OCI-LY1 (cell line): Measurements from ENCODE around the gene LCN2.

ENCODE experiments used
- H2AFZ ChIP-seq: fragments of 200-600 bp; sonication (generic), shearing (Covaris generic); 2 replicates; pipeline ENCODE4 v1.6.0; 2014; ENCODE audit warnings: antibody characterized with exemption, mild to moderate bottlenecking, low read length
- H3F3A ChIP-seq: fragments of 200-600 bp; sonication (generic), shearing (Covaris generic); 2 replicates; pipeline ENCODE4 v1.6.0; 2014; ENCODE audit warnings: mild to moderate bottlenecking, antibody characterized with exemption, low read length, moderate library complexity; ENCODE audit not compliant: insufficient read depth
- H3K27ac ChIP-seq: fragments of 200-600 bp; sonication (generic); 2 replicates; pipeline ENCODE4 v1.5.1; 2014; ENCODE audit warnings: low read length, mixed run types, mild to moderate bottlenecking, low read depth; ENCODE audit not compliant: poor library complexity, severe bottlenecking
- H3K27me3 ChIP-seq: fragments of 200-600 bp; sonication (generic); 2 replicates; pipeline ENCODE4 v1.6.0; 2014; ENCODE audit warnings: antibody characterized with exemption, mild to moderate bottlenecking, low read length, moderate library complexity; ENCODE audit not compliant: insufficient read depth
- H3K36me3 ChIP-seq: fragments of 200-600 bp; sonication (generic); 2 replicates; pipeline ENCODE4 v1.6.1; 2014; ENCODE audit warnings: mild to moderate bottlenecking, antibody characterized with exemption, low read length, moderate library complexity, mixed read lengths; ENCODE audit not compliant: insufficient read depth
- H3K4me1 ChIP-seq: fragments of 200-600 bp; sonication (generic); 2 replicates; pipeline ENCODE4 v1.5.1; 2014; ENCODE audit warnings: mild to moderate bottlenecking, low read length, moderate library complexity; ENCODE audit not compliant: insufficient read depth, severe bottlenecking
- H3K4me2 ChIP-seq: fragments of 200-600 bp; sonication (generic), shearing (Covaris generic); 2 replicates; pipeline ENCODE4 v1.6.1; 2014; ENCODE audit warnings: low read length
- H3K4me3 ChIP-seq: fragments of 200-600 bp; sonication (generic); 2 replicates; pipeline ENCODE4 v1.5.1; 2014; ENCODE audit warnings: low read length, low read depth, mild to moderate bottlenecking, mixed read lengths; ENCODE audit not compliant: poor library complexity, severe bottlenecking
- H3K79me2 ChIP-seq: fragments of 200-600 bp; shearing (Covaris generic); 2 replicates; pipeline ENCODE4 v1.6.1; 2016; ENCODE audit warnings: mixed run types, low read length, mixed read lengths; ENCODE audit not compliant: insufficient read depth
- H3K9ac ChIP-seq: fragments of 200-600 bp; sonication (generic), shearing (Covaris generic); 2 replicates; pipeline ENCODE4 v1.6.1; 2014; ENCODE audit warnings: mild to moderate bottlenecking, low read length, mixed read lengths
- H3K9me2 ChIP-seq: fragments of 200-600 bp; sonication (generic), shearing (Covaris generic); 2 replicates; pipeline ENCODE4 v1.6.1; 2014; ENCODE audit warnings: low read depth, mild to moderate bottlenecking, low read length, mixed read lengths
- H3K9me3 ChIP-seq: fragments of 200-600 bp; shearing (Covaris generic); 2 replicates; pipeline ENCODE4 v1.6.1; 2014; ENCODE audit warnings: low read length, mixed read lengths
- H4K20me1 ChIP-seq: fragments of 200-600 bp; sonication (generic), shearing (Covaris generic); 2 replicates; pipeline ENCODE4 v1.6.0; 2016; ENCODE audit warnings: mild to moderate bottlenecking, low read length; ENCODE audit not compliant: insufficient read depth
- CTCF ChIP-seq: fragments of 200-600 bp; sonication (generic), shearing (Covaris generic); IDR thresholded peaks from 2 replicates; pipeline ENCODE4 v1.5.1; 2017; ENCODE audit warnings: mild to moderate bottlenecking, antibody characterized with exemption, low read length, moderate library complexity, mixed read lengths
- EZH2 ChIP-seq: fragments of 200-600 bp; sonication (generic), shearing (Covaris generic); IDR thresholded peaks from 2 replicates; pipeline ENCODE4 v1.8.0; 2017; ENCODE audit warnings: borderline replicate concordance, mixed run types, mild to moderate bottlenecking, antibody characterized with exemption, low read length, moderate library complexity, mixed read lengths

LCN2 gene

GRCh38 chr9:128113526-128114325, 35.5 kb upstream of the LCN2 start:
- Histone ChIP-seq H3K27me3 (no peaks in the 10 kb centered on the region), H3K79me2 (no peaks in the 10 kb centered on the region), H3K9ac (no peak overlapping the region), H3K4me1 (peaks cover 22% of the 10 kb centered on the region), H3K36me3 (peaks cover 40% of the 10 kb centered on the region), H3K27ac (peak overlapping the region; percentile 77), H3F3A (peaks cover 4% of the 10 kb centered on the region; the same call in 1 of the 2 replicates), H3K4me3 (no peak overlapping the region), H3K4me2 (no peak overlapping the region), H4K20me1 (no peaks in the 10 kb centered on the region), H3K9me2 (no peaks in the 10 kb centered on the region), H3K9me3 (no peaks in the 10 kb centered on the region), H2AFZ (no peak overlapping the region)
- TF ChIP-seq CTCF (no peak), EZH2 (no peak)

- H4K20me1 ChIP-seq = no peaks in the 10 kb centered on the region
Measured at GRCh38 chr9:128114326-128115186, 34.7 kb upstream of the LCN2 start.

More at GRCh38 chr9:128114326-128115186, 34.7 kb upstream of the LCN2 start:
- H3K4me1 ChIP-seq = peaks cover 22% of the 10 kb centered on the region
- TF ChIP-seq CTCF (no peak), EZH2 (no peak)
- H3K4me2 ChIP-seq = no peak overlapping the region; the same call in 1 of the 2 replicates
- H3K4me3 ChIP-seq = no peak overlapping the region
- peaks cover 32% of the 10 kb centered on the region for H3K36me3 ChIP-seq
- H3K27me3 ChIP-seq = no peaks in the 10 kb centered on the region
- peaks cover 4% of the 10 kb centered on the region; the same call in 1 of the 2 replicates for H3F3A ChIP-seq
- no peaks in the 10 kb centered on the region for H3K9me3 ChIP-seq
- H3K9me2 ChIP-seq = no peaks in the 10 kb centered on the region
- H3K27ac ChIP-seq = peak overlapping the region; percentile 77
- no peak overlapping the region for H2AFZ ChIP-seq
- H3K9ac ChIP-seq = no peak overlapping the region; the same call in 1 of the 2 replicates
- H3K79me2 ChIP-seq = no peaks in the 10 kb centered on the region
